ENCODE measurements around the gene TBL2.

DNA sequence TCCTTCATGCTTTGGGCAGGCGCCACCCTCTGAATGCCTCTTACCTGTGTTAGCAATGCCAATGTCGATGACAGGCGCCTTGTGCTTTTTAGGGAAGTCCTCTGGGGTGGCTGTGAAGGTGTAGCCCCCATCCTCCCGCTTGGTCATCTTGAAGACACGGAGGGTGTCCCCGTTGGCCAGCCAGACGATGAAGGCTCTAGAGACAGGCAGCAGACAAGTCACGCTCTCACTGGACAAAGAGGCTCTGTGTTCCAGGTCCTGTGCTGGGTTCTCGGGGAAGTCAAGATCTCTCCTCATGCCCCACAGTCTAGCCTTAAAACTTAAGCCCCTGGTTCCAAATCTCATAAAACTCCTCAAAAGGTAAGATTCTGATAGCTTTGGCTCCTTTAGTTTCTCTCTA is 5.1 kb downstream of the TBL2 start:
- TF ChIP-seq, protein P1, sequence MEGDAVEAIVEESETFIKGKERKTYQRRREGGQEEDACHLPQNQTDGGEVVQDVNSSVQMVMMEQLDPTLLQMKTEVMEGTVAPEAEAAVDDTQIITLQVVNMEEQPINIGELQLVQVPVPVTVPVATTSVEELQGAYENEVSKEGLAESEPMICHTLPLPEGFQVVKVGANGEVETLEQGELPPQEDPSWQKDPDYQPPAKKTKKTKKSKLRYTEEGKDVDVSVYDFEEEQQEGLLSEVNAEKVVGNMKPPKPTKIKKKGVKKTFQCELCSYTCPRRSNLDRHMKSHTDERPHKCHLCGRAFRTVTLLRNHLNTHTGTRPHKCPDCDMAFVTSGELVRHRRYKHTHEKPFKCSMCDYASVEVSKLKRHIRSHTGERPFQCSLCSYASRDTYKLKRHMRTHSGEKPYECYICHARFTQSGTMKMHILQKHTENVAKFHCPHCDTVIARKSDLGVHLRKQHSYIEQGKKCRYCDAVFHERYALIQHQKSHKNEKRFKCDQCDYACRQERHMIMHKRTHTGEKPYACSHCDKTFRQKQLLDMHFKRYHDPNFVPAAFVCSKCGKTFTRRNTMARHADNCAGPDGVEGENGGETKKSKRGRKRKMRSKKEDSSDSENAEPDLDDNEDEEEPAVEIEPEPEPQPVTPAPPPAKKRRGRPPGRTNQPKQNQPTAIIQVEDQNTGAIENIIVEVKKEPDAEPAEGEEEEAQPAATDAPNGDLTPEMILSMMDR (IDR thresholded peaks at IDR 0.05) = no peak
- TF ChIP-seq POLR2A (IDR thresholded peaks at IDR 0.05) = no peak

Measured in heart left ventricle (tissue), 13 donors.